ENCODE results near the gene TNFAIP2.

TNFAIP2 gene

DNA sequence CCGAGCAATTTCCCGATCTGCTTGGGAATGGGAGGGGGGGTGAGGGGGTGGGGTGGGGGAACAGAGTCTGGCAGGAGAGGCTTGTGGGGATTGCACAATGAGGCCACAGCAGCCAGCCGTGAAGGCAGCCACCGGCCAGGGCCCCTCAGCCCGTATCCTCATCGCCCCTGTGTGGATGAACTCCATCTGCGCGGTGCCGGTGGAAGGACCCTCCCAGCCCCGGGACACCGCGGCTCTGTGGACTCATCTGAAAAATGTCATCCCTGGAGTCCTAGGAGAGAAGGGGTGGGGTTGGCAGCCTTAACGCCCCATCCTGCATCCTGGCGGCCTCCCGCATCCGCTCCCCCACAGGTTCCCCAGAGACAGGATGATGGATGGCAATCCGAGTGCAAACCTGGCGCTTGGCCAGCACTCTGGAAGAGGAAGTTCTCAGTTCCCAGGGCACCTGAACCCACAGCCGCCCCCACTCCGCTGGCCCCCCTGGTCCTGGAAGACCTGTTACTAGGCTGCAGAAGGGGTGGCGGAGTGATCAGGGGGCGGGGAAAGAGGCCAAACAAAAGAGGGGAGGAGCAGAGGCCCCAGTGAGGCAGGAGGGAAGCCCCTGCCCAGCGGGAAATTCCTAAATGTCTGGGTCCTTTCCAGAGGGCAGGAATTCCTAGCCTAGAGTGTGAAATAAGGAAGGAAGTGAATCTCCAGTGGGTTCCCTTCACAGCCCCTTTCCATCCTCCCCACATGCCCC, 1.2 kb upstream of the TNFAIP2 start:
- DNase-seq (ENCODE audit: low read depth in 3 of 3) = no peak

DNA sequence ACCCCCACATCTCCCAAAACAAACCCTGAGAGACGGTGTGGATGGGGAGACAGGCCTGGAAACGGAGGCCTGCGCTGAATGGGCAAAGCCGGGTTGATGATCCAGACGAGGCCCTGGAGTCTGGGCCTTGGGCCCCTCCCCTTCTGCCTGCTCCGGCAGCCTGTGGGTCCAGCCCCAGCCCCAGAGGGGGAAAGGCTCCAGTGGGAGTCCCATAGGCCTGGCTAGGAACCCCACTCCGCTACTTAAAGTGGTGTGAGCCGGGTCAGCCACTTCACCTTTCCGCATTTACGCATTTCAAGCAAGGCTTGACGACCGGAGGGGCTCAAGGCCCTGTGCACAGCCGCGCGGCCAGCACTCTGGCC, 695 bp upstream of the TNFAIP2 start:
- DNase-seq (ENCODE audit: low read depth in 3 of 3) = no peak

- no peak for DNase-seq (ENCODE audit: low read depth in 3 of 3)
These were observed 606 bp downstream of the TNFAIP2 start for GRCh38 chr14:103123634-103124500.

DNA sequence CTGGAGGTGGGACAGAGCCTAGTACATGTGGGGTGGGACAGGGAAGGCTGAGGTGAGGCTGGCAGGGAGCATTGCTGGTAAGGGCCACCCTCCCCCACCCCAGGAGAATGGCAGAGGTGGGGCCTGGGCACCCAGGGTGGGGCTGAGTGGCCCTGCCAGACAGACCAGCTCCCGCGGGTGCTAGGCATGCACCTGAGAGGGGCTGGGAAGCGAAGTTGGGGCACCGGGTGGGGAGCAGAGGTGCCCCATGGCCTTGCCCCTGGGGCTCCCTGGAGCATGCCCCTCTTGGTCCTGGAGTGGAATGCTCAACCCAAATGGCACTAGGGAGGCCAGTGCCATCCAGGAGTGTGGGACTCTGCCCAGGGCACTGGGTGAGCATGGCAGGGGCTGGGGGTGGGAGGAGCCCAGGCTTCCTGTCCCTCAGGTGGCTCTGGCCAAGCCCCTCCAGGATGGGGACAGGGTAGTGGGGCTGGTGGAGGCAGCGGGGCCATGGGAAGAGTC, 1.3 kb downstream of the TNFAIP2 start:
- no peak for DNase-seq (ENCODE audit: low read depth in 3 of 3)

- no peak for DNase-seq (ENCODE audit: low read depth in 3 of 3)
These were observed 2.1 kb downstream of the TNFAIP2 start for GRCh38 chr14:103125098-103126070.

- no peak for DNase-seq (ENCODE audit: low read depth in 3 of 3)
These were observed 3.0 kb downstream of the TNFAIP2 start for GRCh38 chr14:103126088-103126872.

GRCh38 chr14:103126873-103127304, 3.6 kb downstream of the TNFAIP2 start:
- no peak for DNase-seq (ENCODE audit: low read depth in 3 of 3)

GRCh38 chr14:103127356-103127755, 4.1 kb downstream of the TNFAIP2 start:
- no peak for DNase-seq (ENCODE audit: low read depth in 3 of 3)

DNA sequence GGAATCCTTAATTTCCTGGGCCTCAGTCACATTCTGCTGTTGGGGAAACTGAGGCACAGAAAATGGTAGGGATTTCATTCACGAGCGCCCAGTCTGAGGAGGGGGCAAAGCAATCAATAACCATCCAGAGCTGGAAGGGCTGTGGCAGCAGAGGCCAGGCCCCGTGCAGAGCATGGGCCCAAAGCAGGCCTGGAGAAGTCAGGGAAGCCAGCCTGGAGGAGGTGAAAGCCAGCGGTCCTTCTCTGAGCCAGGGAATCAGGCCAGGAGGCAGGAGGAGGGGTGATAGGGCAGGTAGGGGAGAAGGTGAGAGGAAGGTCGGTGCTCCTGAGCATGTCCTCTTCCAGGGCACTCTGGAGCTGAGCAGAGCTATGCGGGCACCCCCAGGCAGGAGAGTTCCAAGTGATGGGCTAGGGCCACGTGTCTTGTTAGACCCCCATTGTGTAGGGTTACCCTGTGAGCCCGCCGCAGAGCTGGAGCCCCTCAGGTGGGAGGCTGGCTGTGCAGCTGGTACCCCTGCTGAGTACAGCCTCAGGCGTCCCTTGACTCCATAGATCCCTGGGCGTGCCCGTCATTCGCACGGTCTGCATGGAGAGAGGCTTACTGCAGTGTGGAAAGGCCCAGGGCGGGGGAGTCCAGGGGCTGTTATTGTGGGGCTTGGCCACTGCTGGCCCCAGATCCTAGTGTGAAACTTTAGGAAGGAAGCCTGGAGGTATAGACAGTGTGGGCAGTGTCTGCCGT, 4.8 kb downstream of the TNFAIP2 start:
- DNase-seq (ENCODE audit: low read depth in 3 of 3) = no peak

- no peak for DNase-seq (ENCODE audit: low read depth in 3 of 3)
These were observed 5.5 kb downstream of the TNFAIP2 start for GRCh38 chr14:103128631-103129300.

DNA sequence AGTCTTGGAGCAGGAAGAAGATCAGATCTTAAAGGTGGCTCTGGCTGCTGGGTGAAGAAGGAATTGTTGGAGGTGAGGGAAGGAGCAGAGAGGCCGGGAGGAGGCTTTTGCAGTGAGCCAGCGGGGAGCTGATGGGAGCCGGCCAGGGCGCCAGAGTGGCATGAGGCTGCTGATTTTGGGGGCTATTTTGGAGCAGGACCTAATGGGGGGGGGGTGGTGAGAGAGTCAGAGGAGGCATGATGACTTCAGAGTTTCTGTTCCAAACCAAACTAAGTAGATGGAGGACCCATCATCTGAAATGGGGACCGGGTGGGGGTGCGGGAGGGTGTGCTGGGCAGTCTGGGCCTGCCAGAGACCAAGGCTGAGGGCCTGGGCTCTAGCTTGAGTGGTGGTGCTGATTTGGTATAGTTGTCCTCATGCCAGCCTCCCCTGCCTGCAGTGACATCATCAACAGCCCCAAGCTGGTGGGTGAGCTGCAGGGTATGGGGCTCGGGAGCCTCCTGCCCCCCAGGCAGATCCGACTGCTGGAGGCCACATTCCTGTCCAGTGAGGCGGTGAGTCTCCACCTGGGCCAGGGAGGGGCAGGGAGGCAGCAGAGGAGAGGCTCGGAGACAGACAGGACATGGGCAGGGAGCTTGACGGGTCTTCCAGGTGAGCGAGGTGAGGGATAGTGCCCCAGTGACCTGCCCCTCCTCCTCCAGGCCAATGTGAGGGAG, 6.2 kb downstream of the TNFAIP2 start:
- no peak for DNase-seq (ENCODE audit: low read depth in 3 of 3)

- DNase-seq (ENCODE audit: low read depth in 3 of 3) = no peak
These were observed 6.9 kb downstream of the TNFAIP2 start for GRCh38 chr14:103130017-103130764.

DNA sequence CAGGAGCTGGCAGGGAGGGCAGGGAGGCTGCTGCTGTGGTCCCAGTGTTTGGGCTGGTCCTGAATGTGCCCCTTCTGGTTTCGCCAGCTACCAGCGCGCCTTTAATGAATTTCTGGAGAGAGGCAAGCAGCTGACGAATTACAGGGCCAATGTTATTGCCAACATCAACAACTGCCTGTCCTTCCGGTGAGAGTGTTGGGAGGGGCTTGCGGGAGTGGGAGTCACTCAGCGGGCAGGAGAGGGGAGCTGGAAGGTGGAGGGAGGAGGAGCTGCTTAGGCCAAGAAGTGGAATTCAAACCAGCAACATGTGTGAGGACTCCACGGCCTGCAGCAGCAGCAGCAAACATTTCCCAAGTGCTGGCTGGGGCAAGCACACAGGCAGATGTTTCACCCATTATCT, 7.7 kb downstream of the TNFAIP2 start:
- no peak for DNase-seq (ENCODE audit: low read depth in 3 of 3)

- DNase-seq (ENCODE audit: low read depth in 3 of 3) = no peak
These were observed 8.3 kb downstream of the TNFAIP2 start for GRCh38 chr14:103131580-103131979.

- no peak for DNase-seq (ENCODE audit: low read depth in 3 of 3)
These were observed 9.3 kb downstream of the TNFAIP2 start for GRCh38 chr14:103132381-103133209.

DNA sequence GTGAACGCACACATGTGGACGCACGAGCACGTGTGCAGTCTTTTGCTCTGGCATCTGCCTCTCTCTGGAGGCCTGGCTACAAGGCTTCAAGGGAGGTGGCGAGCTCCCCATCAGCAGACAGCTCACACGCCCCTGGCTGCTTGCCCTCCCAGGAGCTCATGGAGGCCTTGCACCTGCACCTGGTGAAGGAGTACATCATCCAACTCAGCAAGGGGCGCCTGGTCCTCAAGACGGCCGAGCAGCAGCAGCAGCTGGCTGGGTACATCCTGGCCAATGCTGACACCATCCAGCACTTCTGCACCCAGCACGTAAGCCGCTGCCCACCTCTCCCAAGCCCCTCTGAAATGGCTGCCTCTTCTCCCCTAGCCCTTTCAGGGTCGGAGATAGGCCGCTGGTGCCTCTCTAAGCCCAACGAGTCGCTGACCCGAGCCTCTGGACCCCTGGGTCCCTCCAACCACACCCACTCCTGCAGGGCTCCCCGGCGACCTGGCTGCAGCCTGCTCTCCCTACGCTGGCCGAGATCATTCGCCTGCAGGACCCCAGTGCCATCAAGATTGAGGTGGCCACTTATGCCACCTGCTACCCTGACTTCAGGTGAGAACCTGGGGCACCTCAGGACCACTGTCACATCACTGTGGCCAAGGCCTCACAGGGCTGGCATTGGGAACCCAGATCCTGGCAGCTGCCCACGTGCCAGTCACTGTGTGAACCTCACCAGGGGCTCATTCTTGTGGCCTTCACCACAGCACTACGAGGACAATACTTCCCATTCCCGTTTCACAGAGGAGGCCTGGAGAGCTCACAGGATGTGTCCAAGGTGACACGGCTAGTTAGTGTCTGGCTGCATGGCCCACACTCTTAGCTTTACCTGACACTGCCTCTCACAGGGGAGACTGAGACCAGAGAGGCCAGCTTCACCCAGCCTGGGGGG, 10.2 kb downstream of the TNFAIP2 start:
- DNase-seq (ENCODE audit: low read depth in 3 of 3) = no peak

Measured in stimulated activated CD4-positive, alpha-beta T cell treated with anti-CD3 and anti-CD28 coated beads, TNF-alpha, amount 100 ng/mL, for 48 hours (primary cell).